ENCODE results near the gene BCL7C.
"Not testable (repeated sequence)": the region's sequence is repeated elsewhere in the genome, so short reads cannot be mapped to it uniquely, and the experiment has no call there.

BCL7C gene

GRCh38 chr16:30860729-30861128, 33.1 kb downstream of the BCL7C start:
- FAIRE-seq, result not testable (repeated sequence)

- FAIRE-seq, result no peak
Observed at GRCh38 chr16:30858829-30859423, 35.0 kb downstream of the BCL7C start.

- no peak for FAIRE-seq
Observed at GRCh38 chr16:30858111-30858495, 35.8 kb downstream of the BCL7C start.

GRCh38 chr16:30853758-30854157, 40.1 kb downstream of the BCL7C start:
- no peak for FAIRE-seq

- FAIRE-seq, result no peak
Observed at GRCh38 chr16:30850246-30850645, 43.6 kb downstream of the BCL7C start.

GRCh38 chr16:30846649-30847402, 47.1 kb downstream of the BCL7C start:
- FAIRE-seq, result no peak

- FAIRE-seq, result no peak
Observed at GRCh38 chr16:30844671-30845449, 49.0 kb downstream of the BCL7C start.

- FAIRE-seq, result no peak
Observed at GRCh38 chr16:30844346-30844670, 49.6 kb downstream of the BCL7C start.

GRCh38 chr16:30843501-30843900, 50.4 kb downstream of the BCL7C start:
- FAIRE-seq, result no peak

- FAIRE-seq, result no peak
Observed at GRCh38 chr16:30842971-30843370, 50.9 kb downstream of the BCL7C start.

- FAIRE-seq, result no peak
Observed at GRCh38 chr16:30841332-30841731, 52.5 kb downstream of the BCL7C start.

- no peak for FAIRE-seq
Observed at GRCh38 chr16:30840611-30841010, 53.3 kb downstream of the BCL7C start.

- FAIRE-seq, result no peak
Observed at GRCh38 chr16:30839523-30840227, 54.2 kb downstream of the BCL7C start.

- FAIRE-seq, result no peak
Observed at GRCh38 chr16:30838876-30839471, 54.9 kb downstream of the BCL7C start.

GRCh38 chr16:30837904-30838303, 56.0 kb downstream of the BCL7C start:
- FAIRE-seq, result no peak

Data from colon (tissue), 2 donors.